ENCODE data around the gene CNOT10. TPM values are rescaled to one million over a fixed set of nuclear protein-coding genes. Genes with fewer than 3 reads are reported as not detected.

CNOT10 gene
- total and polyA plus RNA-seq, 2 donors (not counting 1 experiment from before 2014, with no cell fraction given) = 22.6 to 69.0 TPM

DNA sequence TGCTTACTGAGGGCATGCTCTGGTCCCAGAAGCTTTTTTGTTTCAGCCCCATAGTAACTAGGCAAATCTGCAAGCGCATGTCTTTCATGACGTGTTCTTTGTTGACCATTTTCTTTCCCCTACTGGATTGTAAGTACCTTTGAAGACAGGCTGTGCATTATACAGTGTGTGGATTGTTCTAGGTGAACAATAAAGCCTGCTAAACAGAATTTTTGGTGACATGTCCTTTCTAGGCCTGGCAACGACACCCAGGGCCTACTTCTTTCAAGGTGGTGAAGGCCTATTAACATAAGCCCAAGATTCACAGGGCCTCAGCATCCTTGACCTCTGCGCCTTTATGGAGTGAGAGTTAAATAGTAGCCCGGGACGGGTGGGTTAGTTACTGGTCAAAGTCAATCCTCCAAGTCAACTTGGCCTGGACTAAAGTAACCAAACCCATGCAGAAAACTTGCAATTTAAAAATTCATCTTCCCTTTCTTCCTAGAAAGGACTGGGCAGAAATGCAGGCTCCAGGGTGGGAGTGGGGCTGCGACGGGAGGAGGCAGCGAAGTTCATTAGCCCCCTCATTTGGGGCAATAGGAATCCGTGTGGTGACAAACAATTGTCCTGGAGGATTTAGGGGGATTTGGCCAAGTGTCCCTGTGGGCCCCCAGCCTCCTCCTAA lies 95.2 kb downstream of the CNOT10 start:
- Mint-ChIP-seq H3K9me3 (ENCODE audit: insufficient read depth) (no peaks in the 10 kb centered on the region), H3K27ac (no peak overlapping the region), H3K4me3 (peak overlapping the region; percentile 96), H3K4me1 (peaks cover 8% of the 10 kb centered on the region), H3K27me3 (no peaks in the 10 kb centered on the region)
- TF ChIP-seq CTCF (IDR thresholded peaks at IDR 0.05) (no peak), EZH2 (IDR thresholded peaks at IDR 0.05; ENCODE audit: borderline replicate concordance, insufficient read depth, low read depth, low read length, poor library complexity, severe bottlenecking) (no peak)
- H3K4me3 ChIP-seq (ENCODE audit: control extremely low read depth in 1 of 5, extremely low read depth in 1 of 5, insufficient read depth in 1 of 5, low read depth in 2 of 5, low read length in 4 of 5) = peak overlapping the region in 3 of 5 experiments; percentile 64 to 84 (median 70)
- peaks cover 0 to 13% (median 0%) of the 10 kb centered on the region in 4 experiments for H3K27me3 ChIP-seq (replicated peaks in 1 of 4; ENCODE audit: control extremely low read depth in 1 of 4, control insufficient read depth in 3 of 4, insufficient read depth in 4 of 4, low read length in 3 of 4)
- intact Hi-C loops (cut with micrococcal nuclease) = no loop called here
- H3K4me1 ChIP-seq (ENCODE audit: control insufficient read depth in 2 of 2, insufficient read depth in 2 of 2, low read length in 2 of 2) = peaks cover 4 to 10% of the 10 kb centered on the region in 2 donors
- no peak overlapping the region for H2AFZ ChIP-seq (ENCODE audit: insufficient read depth, low read depth, low read length, poor library complexity, severe bottlenecking)
- peak overlapping the region; percentile 97 for H3K4me2 ChIP-seq (replicated peaks; ENCODE audit: low read depth, low read length, poor library complexity, severe bottlenecking)
- no peak for DNase-seq
- ATAC-seq (ENCODE audit: low read depth) = no peak
- ChIA-PET POLR2A (no interaction called here), CTCF (interaction anchor here (1.2 to 2.1 kb wide), 3 partner anchors 9 to 270 kb away, joined by 3 to 7 read pairs (median 5); no protein-coding TSS in a partner anchor)
- H3K36me3 ChIP-seq (replicated peaks in 1 of 2; ENCODE audit: control extremely low read depth in 1 of 2, control insufficient read depth in 1 of 2, extremely low read depth in 1 of 2, insufficient read depth in 2 of 2, low read length in 1 of 2) = no peaks in the 10 kb centered on the region
- H3K9ac ChIP-seq (ENCODE audit: low read length) = peak overlapping the region; percentile 83
- H3K9me3 ChIP-seq (ENCODE audit: control extremely low read depth in 1 of 3, control insufficient read depth in 2 of 3, insufficient read depth in 1 of 3, low read length in 2 of 3) = no peaks in the 10 kb centered on the region
- no peaks in the 10 kb centered on the region for H4K20me1 ChIP-seq (ENCODE audit: control insufficient read depth, insufficient read depth, low read length, poor library complexity, severe bottlenecking)
- no peak overlapping the region for H3K27ac ChIP-seq (ENCODE audit: low read length in 2 of 2)
- H3K79me2 ChIP-seq (ENCODE audit: control insufficient read depth, insufficient read depth, low read length) = no peaks in the 10 kb centered on the region
- WGBS (ENCODE audit: insufficient coverage) = 79% methylated on average over 2 of the region's 10 CpGs

GRCh38 chr3:32780735-32781210 lies 95.8 kb downstream of the CNOT10 start:
- peaks cover 8% of the 10 kb centered on the region for H3K4me1 Mint-ChIP-seq
- Histone ChIP-seq H3K36me3 (replicated peaks in 1 of 2; ENCODE audit: control extremely low read depth in 1 of 2, control insufficient read depth in 1 of 2, extremely low read depth in 1 of 2, insufficient read depth in 2 of 2, low read length in 1 of 2) (no peaks in the 10 kb centered on the region), H3K4me1 (ENCODE audit: control insufficient read depth in 2 of 2, insufficient read depth in 2 of 2, low read length in 2 of 2) (peaks cover 4 to 10% of the 10 kb centered on the region in 2 donors), H3K9ac (ENCODE audit: low read length) (peak overlapping the region; percentile 83), H3K27ac (ENCODE audit: low read length in 2 of 2) (no peak overlapping the region), H3K4me2 (replicated peaks; ENCODE audit: low read depth, low read length, poor library complexity, severe bottlenecking) (peak overlapping the region; percentile 97), H4K20me1 (ENCODE audit: control insufficient read depth, insufficient read depth, low read length, poor library complexity, severe bottlenecking) (no peaks in the 10 kb centered on the region), H2AFZ (ENCODE audit: insufficient read depth, low read depth, low read length, poor library complexity, severe bottlenecking) (peak overlapping the region; percentile 90), H3K9me3 (ENCODE audit: control extremely low read depth in 1 of 3, control insufficient read depth in 2 of 3, insufficient read depth in 1 of 3, low read length in 2 of 3) (no peaks in the 10 kb centered on the region), H3K4me3 (ENCODE audit: control extremely low read depth in 1 of 5, extremely low read depth in 1 of 5, insufficient read depth in 1 of 5, low read depth in 2 of 5, low read length in 4 of 5) (peak overlapping the region; percentile 52 to 84 (median 70)), H3K79me2 (ENCODE audit: control insufficient read depth, insufficient read depth, low read length) (no peaks in the 10 kb centered on the region), H3K27me3 (replicated peaks in 1 of 4; ENCODE audit: control extremely low read depth in 1 of 4, control insufficient read depth in 3 of 4, insufficient read depth in 4 of 4, low read length in 3 of 4) (peaks cover 0 to 13% (median 0%) of the 10 kb centered on the region in 4 experiments)
- peak overlapping the region; percentile 96 for H3K4me3 Mint-ChIP-seq
- intact Hi-C loops (cut with micrococcal nuclease) = loop anchor here (1.0 kb wide), 1 partner anchor 95 kb away; the partner anchor contains the start of gene CNOT10
- no peaks in the 10 kb centered on the region for H3K9me3 Mint-ChIP-seq (ENCODE audit: insufficient read depth)
- ChIA-PET POLR2A (no interaction called here), CTCF (interaction anchor here (1.2 to 2.1 kb wide), 3 partner anchors 10 to 271 kb away, joined by 3 to 7 read pairs (median 5); no protein-coding TSS in a partner anchor)
- peak; percentile 11 for ATAC-seq (ENCODE audit: low read depth)
- no peak for DNase-seq
- H3K27ac Mint-ChIP-seq = peak overlapping the region; percentile 73
- no peaks in the 10 kb centered on the region for H3K27me3 Mint-ChIP-seq
- no peak for TF ChIP-seq EZH2 (IDR thresholded peaks at IDR 0.05; ENCODE audit: borderline replicate concordance, insufficient read depth, low read depth, low read length, poor library complexity, severe bottlenecking)
- TF ChIP-seq CTCF (IDR thresholded peaks at IDR 0.05) = no peak
- 5% methylated on average over 34 of the region's 36 CpGs for WGBS (ENCODE audit: insufficient coverage)

All from B cell (primary cell).